GM12878 (cell line): ENCODE results near the gene PACSIN3. TPM values are rescaled to one million over a fixed set of nuclear protein-coding genes. Genes with fewer than 3 reads are reported as not detected.

ENCODE experiments used
- ATAC-seq: fragments of 200-7000 bp; cut with Tn5 transposase; 3 replicates; pipeline ENCODE4 v1.9.1; 2020; ENCODE audit warnings: mild to moderate bottlenecking, moderate library complexity
- BruUV-seq: library from RNA; stranded (reverse); fragments of 400-500 nt; replicated peaks from 2 replicates; lab custom pipeline; 2021; lab: Mats Ljungman, UMichigan
- CTCF ChIA-PET: fragments of 300-600 bp; sonication (Branson Sonifier 250); formaldehyde crosslinking; extraction: SDS; loops from one replicate; lab custom pipeline; 2021; ENCODE audit warnings: inconsistent platforms; lab: Yijun Ruan, JAX
- POLR2A ChIA-PET: fragments of 350-600 bp; formaldehyde crosslinking; extraction: SDS; loops from one replicate; lab custom pipeline; 2021; ENCODE audit warnings: inconsistent platforms; lab: Charles Lee
- RAD21 ChIA-PET: fragments of 300-600 bp; sonication (Branson Sonifier 250); formaldehyde crosslinking; loops from one replicate; lab custom pipeline; 2023; ENCODE audit warnings: antibody characterized with exemption; ENCODE audit not compliant: unreplicated experiment; lab: Charles Lee
- SMC1A ChIA-PET: fragments of 300-600 bp; sonication (Branson Sonifier 250); formaldehyde crosslinking; loops from one replicate; lab custom pipeline; 2023; ENCODE audit not compliant: unreplicated experiment, uncharacterized antibody; lab: Charles Lee
- DNase-seq: peaks from one replicate; pipeline ENCODE4 v3.0.0-alpha.2; 2011; ENCODE audit warnings: low read depth, low spot score
- FAIRE-seq: peaks from 3 replicates; lab custom pipeline; 2011; peaks lifted over from hg19 to GRCh38; lab: Jason Lieb, UNC
- H2AFZ ChIP-seq: 2 replicates; pipeline ENCODE4 v1.6.0; 2011; ENCODE audit warnings: low read depth, low read length, control low read depth; ENCODE audit not compliant: control insufficient read depth
- H3K27ac ChIP-seq: 2 replicates; pipeline ENCODE4 v1.5.1; 2011; ENCODE audit warnings: control low read depth; ENCODE audit not compliant: control insufficient read depth, insufficient read depth
- H3K27me3 ChIP-seq, 2 experiments: replicated peaks in 1 of 2; 2 replicates each; pipeline versions ENCODE4 v1.6.0 to v1.6.1; 2011; ENCODE audit warnings: low read length in 1 of 2; ENCODE audit not compliant: control insufficient read depth in 2 of 2, insufficient read depth in 2 of 2
- H3K36me3 ChIP-seq, 2 experiments: 2 replicates each; pipeline ENCODE4 v1.5.1; 2011; ENCODE audit warnings: low read length in 1 of 2; ENCODE audit not compliant: control insufficient read depth in 2 of 2, insufficient read depth in 2 of 2
- H3K4me1 ChIP-seq: 2 replicates; pipeline ENCODE4 v1.6.1; 2011; ENCODE audit warnings: mild to moderate bottlenecking, low read length, moderate library complexity, mixed read lengths; ENCODE audit not compliant: control insufficient read depth, insufficient read depth
- H3K4me2 ChIP-seq: 2 replicates; pipeline ENCODE4 v1.6.0; 2011; ENCODE audit warnings: control low read depth; ENCODE audit not compliant: control insufficient read depth, insufficient read depth
- H3K4me3 ChIP-seq: fragments of 200-600 bp; sonication (generic); 2 replicates; pipeline ENCODE4 v1.5.1; 2016
- H3K79me2 ChIP-seq: 2 replicates; pipeline ENCODE4 v1.6.0; 2011; ENCODE audit warnings: low read length; ENCODE audit not compliant: control insufficient read depth, insufficient read depth
- H3K9ac ChIP-seq: 2 replicates; pipeline ENCODE4 v1.8.0; 2011; ENCODE audit warnings: low read length, control low read depth, mixed read lengths; ENCODE audit not compliant: control insufficient read depth, insufficient read depth
- H3K9me3 ChIP-seq: replicated peaks from 3 replicates; pipeline ENCODE4 v1.5.1; 2011; ENCODE audit warnings: mild to moderate bottlenecking, low read length; ENCODE audit not compliant: control insufficient read depth, insufficient read depth
- H4K20me1 ChIP-seq: 2 replicates; pipeline ENCODE4 v1.6.0; 2011; ENCODE audit not compliant: control insufficient read depth, insufficient read depth
- ATF3 ChIP-seq: IDR thresholded peaks from 2 replicates; pipeline ENCODE4 v1.6.1; 2011; ENCODE audit warnings: low read depth, mild to moderate bottlenecking, low read length, moderate library complexity, borderline replicate concordance; ENCODE audit errors: extremely low read depth
- ATF7 ChIP-seq: fragments of 450-650 bp; IDR thresholded peaks from 2 replicates; pipeline ENCODE4 v1.6.1; 2016; ENCODE audit warnings: low read depth, mild to moderate bottlenecking
- E2F4 ChIP-seq: IDR thresholded peaks from 2 replicates; pipeline ENCODE4 v1.6.1; 2012; ENCODE audit warnings: low read depth, low read length, improper control_type of control experiment
- FOXM1 ChIP-seq: IDR thresholded peaks from 2 replicates; pipeline ENCODE4 v1.6.1; 2012; ENCODE audit warnings: low read depth, mild to moderate bottlenecking, inconsistent platforms, low read length, moderate library complexity
- IKZF1 ChIP-seq: fragments of 450-650 bp; conservative IDR thresholded peaks from 2 replicates; pipeline ENCODE4 v1.6.1; 2017; ENCODE audit warnings: antibody characterized with exemption, mild to moderate bottlenecking
- IRF5 ChIP-seq: fragments of 450-650 bp; IDR thresholded peaks from 2 replicates; pipeline ENCODE4 v1.6.1; 2017; ENCODE audit warnings: borderline replicate concordance
- NFIC ChIP-seq: IDR thresholded peaks from 2 replicates; pipeline ENCODE4 v1.6.1; 2012; ENCODE audit warnings: low read depth, mild to moderate bottlenecking, inconsistent platforms, low read length, moderate library complexity
- PKNOX1 ChIP-seq: fragments of 450-650 bp; IDR thresholded peaks from 2 replicates; pipeline ENCODE4 v1.6.1; 2016; ENCODE audit warnings: mild to moderate bottlenecking
- POU2F2 ChIP-seq: IDR thresholded peaks from 3 replicates; pipeline ENCODE4 v1.6.1; 2011; ENCODE audit warnings: low read depth, mild to moderate bottlenecking, low read length, borderline replicate concordance
- RAD21 ChIP-seq: IDR thresholded peaks from 2 replicates; pipeline ENCODE4 v1.6.1; 2011; ENCODE audit warnings: mild to moderate bottlenecking, low read depth, low read length, moderate library complexity; ENCODE audit not compliant: insufficient read depth
- RELB ChIP-seq: fragments of 450-650 bp; IDR thresholded peaks from 2 replicates; pipeline ENCODE4 v1.6.1; 2017; ENCODE audit warnings: low read depth, mild to moderate bottlenecking, moderate library complexity
- SIX5 ChIP-seq: IDR thresholded peaks from 2 replicates; pipeline ENCODE4 v1.6.1; 2011; ENCODE audit warnings: mild to moderate bottlenecking, low read depth, low read length, moderate library complexity; ENCODE audit not compliant: severe bottlenecking
- SMAD1 ChIP-seq: fragments of 450-650 bp; IDR thresholded peaks from 2 replicates; pipeline ENCODE4 v1.6.1; 2018; ENCODE audit warnings: mild to moderate bottlenecking, low read depth; ENCODE audit not compliant: partially characterized antibody
- WGBS: methylation state at CpG from one replicate; pipeline ENCODE4 v1.1.6; 2016; ENCODE audit warnings: low lambda C conversion rate; ENCODE audit not compliant: insufficient replicate concordance, insufficient coverage; ENCODE audit errors: missing lambda C conversion rate; 5-methylcytosine and 5-hydroxymethylcytosine counted together
- in situ Hi-C: fragments of 300-500 bp; cut with MboI; formaldehyde crosslinking; loops from 9 replicates; pipeline ENCODE4 v1.14.3; 2018; ENCODE audit warnings: mixed read lengths
- intact Hi-C: fragments of 100-400 bp; cut with micrococcal nuclease; formaldehyde crosslinking; loops from one replicate; pipeline ENCODE4 v1.14.2; 2022; ENCODE audit not compliant: unreplicated experiment
- polyA plus RNA-seq, 11 experiments: library from polyadenylated mRNA; depleted of rRNA in 4 of 11; unstranded in 6 of 11; stranded (reverse) in 5 of 11; fragments of >200 nt; fragmentation: Nextera tagmentation in 4 of 11; fragmentation: Illumina TruSeq in 1 of 11; extraction: Ambion mirVana in 4 of 11; extraction: Trizol in 1 of 11; gene quantifications; 1 replicate in 1 of 11; 2 replicates in 10 of 11; pipeline versions ENCODE4 v1.2.1 to v1.2.3, GENCODE V29; 2011 to 2016; ENCODE audit warnings: inconsistent platforms in 2 of 11, missing spikeins in 2 of 11, low read depth in 1 of 11
- total RNA-seq, 4 experiments: library from RNA; depleted of rRNA in 3 of 4; stranded (reverse); fragments of >200 nt in 3 of 4; fragmentation: Illumina TruSeq in 1 of 4; extraction: Trizol in 1 of 4; gene quantifications; 2 replicates each; pipeline versions ENCODE4 v1.2.1 to v1.2.3, GENCODE V29; 2013 to 2021

Gene PACSIN3
- total and polyA plus RNA-seq, 10 of the 15 experiments (the other 5 are each of a cell fraction or from before 2014, with no cell fraction given) = 0.05 to 0.82 (median 0.22) TPM; not detected in 1

- RAD21 ChIA-PET = interaction anchor here (0.6 to 1.4 kb wide), 4 partner anchors 19 to 178 kb away, joined by 3 to 4 read pairs (median 3); partner anchors contain the start of gene DDB2
- Histone ChIP-seq H3K4me2 (no peak overlapping the region), H3K36me3 (peaks cover 15 to 22% of the 10 kb centered on the region in 2 experiments), H3K4me1 (no peaks in the 10 kb centered on the region), H2AFZ (no peak overlapping the region), H3K79me2 (no peaks in the 10 kb centered on the region), H3K9me3 (no peaks in the 10 kb centered on the region), H3K27me3 (no peaks in the 10 kb centered on the region), H3K4me3 (no peak overlapping the region), H3K27ac (no peak overlapping the region), H4K20me1 (no peaks in the 10 kb centered on the region), H3K9ac (no peak overlapping the region)
- DNase-seq (no peak), ATAC-seq (peak; percentile 45), FAIRE-seq (no peak)
- in situ Hi-C loops (no loop called here), intact Hi-C loops (no loop called here)
- SMC1A ChIA-PET = interaction anchor here (0.7 to 1.6 kb wide), 4 partner anchors 25 to 178 kb away, joined by 3 to 5 read pairs (median 4); no protein-coding TSS in a partner anchor
- WGBS = 91% methylated on average over 11 of the region's 11 CpGs
- no TSS peak for BruUV-seq
- CTCF ChIA-PET = interaction anchor here (0.6 to 5.8 kb wide), 9 partner anchors 14 to 1044 kb away, joined by 3 to 22 read pairs (median 6); partner anchors contain the start of genes ACP2 and DDB2
- POLR2A ChIA-PET = interaction anchor here (0.6 to 1.7 kb wide), 4 partner anchors 18 to 818 kb away, joined by 4 to 5 read pairs (median 4); no protein-coding TSS in a partner anchor
- TF ChIP-seq SIX5 (no peak), RAD21 (peak; percentile 36), FOXM1 (no peak), IKZF1 (no peak), E2F4 (no peak), NFIC (no peak), POU2F2 (no peak), PKNOX1 (no peak), IRF5 (no peak), RELB (no peak), ATF7 (no peak), SMAD1 (no peak), ATF3 (no peak)
These were observed 47.9 kb upstream of the PACSIN3 start for GRCh38 chr11:47233989-47234668.
